H9 (cell line): ENCODE measurements around the gene RARA. TPM values are rescaled to one million over a fixed set of nuclear protein-coding genes. Genes with fewer than 3 reads are reported as not detected.
A peak's percentile ranks its signal among the peaks of the same experiment; 100 is the strongest.

ENCODE experiments used
- DNase-seq: peaks from one replicate; pipeline ENCODE4 v3.0.0-alpha.2; 2017
- H2AFZ ChIP-seq: one replicate; pipeline ENCODE4 v1.6.1; 2013; ENCODE audit warnings: mild to moderate bottlenecking, low read length, control low read depth, moderate library complexity
- H2AK5ac ChIP-seq: 2 replicates; pipeline ENCODE4 v1.6.1; 2013; ENCODE audit warnings: low read length, control low read depth, mixed read lengths; ENCODE audit not compliant: insufficient read length
- H2BK120ac ChIP-seq: one replicate; pipeline ENCODE4 v1.6.1; 2013; ENCODE audit warnings: low read depth, mild to moderate bottlenecking, low read length, control low read depth, inconsistent platforms; ENCODE audit not compliant: poor library complexity, severe bottlenecking
- H2BK12ac ChIP-seq: 2 replicates; pipeline ENCODE4 v1.6.1; 2013; ENCODE audit warnings: low read length, control low read depth, mixed read lengths, low read depth; ENCODE audit not compliant: insufficient read length
- H2BK15ac ChIP-seq: 2 replicates; pipeline ENCODE4 v1.6.1; 2013; ENCODE audit warnings: low read depth, low read length, control low read depth
- H2BK20ac ChIP-seq: one replicate; pipeline ENCODE4 v1.6.1; 2013; ENCODE audit warnings: low read depth, mild to moderate bottlenecking, low read length, control low read depth, inconsistent platforms; ENCODE audit not compliant: poor library complexity, severe bottlenecking
- H2BK5ac ChIP-seq: 2 replicates; pipeline ENCODE4 v1.6.1; 2013; ENCODE audit warnings: low read length, control low read depth, mixed read lengths; ENCODE audit not compliant: insufficient read length
- H3K14ac ChIP-seq: 2 replicates; pipeline ENCODE4 v1.6.1; 2013; ENCODE audit warnings: low read length, control low read depth; ENCODE audit not compliant: insufficient read depth
- H3K18ac ChIP-seq: 2 replicates; pipeline ENCODE4 v1.6.1; 2013; ENCODE audit warnings: low read depth, mild to moderate bottlenecking, mixed read lengths, low read length, control low read depth; ENCODE audit not compliant: insufficient read length
- H3K23ac ChIP-seq: 2 replicates; pipeline ENCODE4 v1.6.1; 2013; ENCODE audit warnings: low read length, control low read depth, mixed read lengths, low read depth; ENCODE audit not compliant: insufficient read length
- H3K23me2 ChIP-seq: 2 replicates; pipeline ENCODE4 v1.6.1; 2013; ENCODE audit warnings: low read depth, mild to moderate bottlenecking, mixed read lengths, low read length, control low read depth; ENCODE audit not compliant: insufficient read length, poor library complexity, severe bottlenecking
- H3K27ac ChIP-seq: 2 replicates; pipeline ENCODE4 v1.5.1; 2013; ENCODE audit warnings: low read length, control low read depth, mixed read lengths, low read depth; ENCODE audit not compliant: insufficient read length
- H3K27me3 ChIP-seq: 2 replicates; pipeline ENCODE4 v1.6.1; 2013; ENCODE audit warnings: low read length, control low read depth, inconsistent platforms; ENCODE audit not compliant: insufficient read depth
- H3K4ac ChIP-seq: 2 replicates; pipeline ENCODE4 v1.6.1; 2013; ENCODE audit warnings: low read depth, mild to moderate bottlenecking, control low read depth, inconsistent platforms, low read length, moderate library complexity
- H3K4me1 ChIP-seq: 2 replicates; pipeline ENCODE4 v1.6.1; 2013; ENCODE audit warnings: low read length, control low read depth, inconsistent platforms; ENCODE audit not compliant: insufficient read depth
- H3K4me2 ChIP-seq: 2 replicates; pipeline ENCODE4 v1.6.1; 2013; ENCODE audit warnings: low read length, control low read depth, mixed read lengths; ENCODE audit not compliant: insufficient read length, insufficient read depth
- H3K56ac ChIP-seq: 2 replicates; pipeline ENCODE4 v1.6.1; 2013; ENCODE audit warnings: low read depth, mild to moderate bottlenecking, mixed read lengths, low read length, control low read depth; ENCODE audit not compliant: insufficient read length
- H3K79me1 ChIP-seq: 2 replicates; pipeline ENCODE4 v1.6.1; 2013; ENCODE audit warnings: low read depth, mild to moderate bottlenecking, moderate library complexity, low read length, control low read depth, inconsistent platforms; ENCODE audit not compliant: insufficient read depth, poor library complexity, severe bottlenecking
- H3K79me2 ChIP-seq: 2 replicates; pipeline ENCODE4 v1.6.1; 2013; ENCODE audit warnings: low read length, control low read depth, inconsistent platforms; ENCODE audit not compliant: insufficient read depth
- H3K9ac ChIP-seq: 2 replicates; pipeline ENCODE4 v1.6.1; 2013; ENCODE audit warnings: low read length, control low read depth, mixed read lengths; ENCODE audit not compliant: insufficient read length; ENCODE audit errors: extremely low read depth
- H3K9me3 ChIP-seq: one replicate; pipeline ENCODE4 v1.6.1; 2013; ENCODE audit warnings: low read depth, low read length, inconsistent platforms; ENCODE audit not compliant: control insufficient read depth
- H3T11ph ChIP-seq: one replicate; pipeline ENCODE4 v1.6.1; 2013; ENCODE audit warnings: mild to moderate bottlenecking, low read length, control low read depth, inconsistent platforms
- H4K20me1 ChIP-seq: one replicate; pipeline ENCODE4 v1.6.1; 2013; ENCODE audit not compliant: control insufficient read depth, insufficient read length, insufficient read depth
- H4K5ac ChIP-seq: 2 replicates; pipeline ENCODE4 v1.6.1; 2013; ENCODE audit warnings: low read depth, mild to moderate bottlenecking, mixed read lengths, low read length, control low read depth; ENCODE audit not compliant: insufficient read length
- H4K8ac ChIP-seq: replicated peaks from 2 replicates; pipeline ENCODE4 v1.6.1; 2013; ENCODE audit warnings: low read length, control low read depth, mixed read lengths, low read depth; ENCODE audit not compliant: insufficient read length
- H4K91ac ChIP-seq: 2 replicates; pipeline ENCODE4 v1.6.1; 2013; ENCODE audit warnings: low read depth, mild to moderate bottlenecking, moderate library complexity, mixed read lengths, low read length, control low read depth; ENCODE audit not compliant: insufficient read length
- H3K27ac Mint-ChIP-seq, 3 experiments: 2 replicates in 2 of 3; 3 replicates in 1 of 3; pipeline ENCODE4 v1.8.0; 2020 to 2021; ENCODE audit warnings: mixed read lengths in 3 of 3, mild to moderate bottlenecking in 1 of 3, moderate library complexity in 1 of 3
- H3K27me3 Mint-ChIP-seq: 2 replicates; pipeline ENCODE4 v1.8.0; 2021; ENCODE audit warnings: low read depth, mild to moderate bottlenecking, moderate library complexity, mixed read lengths
- H3K36me3 Mint-ChIP-seq, 3 experiments: 2 replicates in 2 of 3; 3 replicates in 1 of 3; pipeline ENCODE4 v1.8.0; 2020 to 2021; ENCODE audit warnings: low read depth in 3 of 3, mixed read lengths in 3 of 3; ENCODE audit not compliant: insufficient read depth in 1 of 3
- H3K4me1 Mint-ChIP-seq, 2 experiments: 2 replicates each; pipeline ENCODE4 v1.8.0; 2020; ENCODE audit warnings: mixed read lengths in 2 of 2
- H3K4me3 Mint-ChIP-seq, 2 experiments: 2 replicates in 1 of 2; 3 replicates in 1 of 2; pipeline ENCODE4 v1.8.0; 2020 to 2021; ENCODE audit warnings: mild to moderate bottlenecking in 2 of 2, mixed read lengths in 2 of 2, moderate library complexity in 1 of 2
- H3K9me3 Mint-ChIP-seq, 2 experiments: 2 replicates in 1 of 2; 3 replicates in 1 of 2; pipeline ENCODE4 v1.8.0; 2020; ENCODE audit warnings: mild to moderate bottlenecking in 2 of 2, mixed read lengths in 2 of 2, moderate library complexity in 1 of 2
- WGBS: extraction: QIAGEN DNeasy Blood & Tissue Kit; methylation state at CpG from one replicate; pipeline ENCODE4 v1.1.7; 2013; ENCODE audit warnings: missing lambda C conversion rate, low lambda C conversion rate, mixed read lengths; ENCODE audit not compliant: insufficient read length; ENCODE audit errors: extremely low coverage; 5-methylcytosine and 5-hydroxymethylcytosine counted together
- total RNA-seq: library from RNA; stranded (reverse); gene quantifications from 2 replicates; pipeline ENCODE4 v1.2.1, GENCODE V29; 2021
- TF ChIP-seq, protein P1 (sequence below): fragments of 200-600 bp; sonication (generic); conservative IDR thresholded peaks from 3 replicates; pipeline ENCODE4 v1.8.0; 2021; ENCODE audit warnings: antibody characterized with exemption, mild to moderate bottlenecking

RARA gene
- total RNA-seq, 1 experiment from 2014 or later, result 17.6 TPM

DNA sequence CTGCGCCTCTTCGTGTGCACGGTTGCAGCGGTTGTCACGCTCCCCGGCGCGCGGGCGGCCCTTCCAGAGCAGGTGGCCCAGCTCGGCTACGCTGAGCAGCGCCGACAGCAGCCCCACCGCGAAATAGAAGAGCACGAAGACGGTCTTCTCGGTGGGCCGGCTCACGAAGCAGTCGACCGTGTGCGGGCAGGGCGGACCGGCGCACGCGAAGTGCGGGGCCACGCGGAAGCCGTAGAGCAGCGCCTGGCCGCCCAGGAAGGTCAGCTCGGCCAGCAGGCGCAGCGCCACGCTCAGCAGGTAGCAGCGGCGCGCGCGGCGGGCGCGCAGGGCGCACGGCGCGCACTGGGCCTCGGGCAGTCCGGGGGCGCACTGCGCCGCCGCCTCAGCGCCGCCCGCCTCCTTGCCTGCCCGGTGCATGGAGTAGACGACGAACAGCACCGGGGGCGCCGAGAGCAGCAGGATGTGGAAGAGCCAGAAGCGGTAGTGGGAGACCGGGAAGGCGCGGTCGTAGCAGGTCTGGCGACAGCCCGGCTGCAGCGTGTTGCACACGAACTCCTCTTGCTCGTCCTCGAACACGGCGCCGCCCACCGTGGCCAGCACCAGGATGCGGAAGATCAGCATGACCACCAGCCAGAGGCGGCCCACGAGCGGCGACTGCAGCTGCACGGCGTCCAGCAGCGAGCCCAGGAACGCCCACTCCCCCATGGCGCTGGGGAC lies 54.3 kb downstream of the RARA start:
- no peak for DNase-seq

More for the DNA sequence above, 54.3 kb downstream of the RARA start:
- Histone ChIP-seq H4K5ac (no peak overlapping the region), H4K20me1 (no peaks in the 10 kb centered on the region), H3K9ac (no peak overlapping the region), H2AK5ac (no peak overlapping the region), H4K91ac (no peak overlapping the region), H3K23ac (no peak overlapping the region), H3T11ph (no peak overlapping the region), H3K79me1 (no peaks in the 10 kb centered on the region), H2BK120ac (no peak overlapping the region), H3K4me1 (peaks cover 3% of the 10 kb centered on the region), H3K27ac (no peak overlapping the region), H2AFZ (no peak overlapping the region), H2BK15ac (no peak overlapping the region), H3K4me2 (peak overlapping the region; percentile 26), H3K56ac (no peak overlapping the region), H3K27me3 (peaks cover 9% of the 10 kb centered on the region; the same call in 1 of the 2 replicates), H3K79me2 (no peaks in the 10 kb centered on the region), H2BK20ac (no peak overlapping the region), H4K8ac (no peak overlapping the region), H3K23me2 (peaks cover 10% of the 10 kb centered on the region), H3K9me3 (no peaks in the 10 kb centered on the region), H2BK12ac (no peak overlapping the region), H3K18ac (no peak overlapping the region), H3K4ac (no peak overlapping the region), H2BK5ac (no peak overlapping the region), H3K14ac (no peak overlapping the region)
- no CpG with 5 or more reads among the region's 91 CpGs for WGBS
- Mint-ChIP-seq H3K4me1 (peaks cover 24 to 35% of the 10 kb centered on the region in 2 experiments), H3K27me3 (peaks cover 44% of the 10 kb centered on the region), H3K4me3 (peak overlapping the region; percentile 68 to 82), H3K27ac (no peak overlapping the region), H3K9me3 (no peaks in the 10 kb centered on the region; a peak in 1 of 5 replicates), H3K36me3 (no peaks in the 10 kb centered on the region)
- TF ChIP-seq, protein P1, sequence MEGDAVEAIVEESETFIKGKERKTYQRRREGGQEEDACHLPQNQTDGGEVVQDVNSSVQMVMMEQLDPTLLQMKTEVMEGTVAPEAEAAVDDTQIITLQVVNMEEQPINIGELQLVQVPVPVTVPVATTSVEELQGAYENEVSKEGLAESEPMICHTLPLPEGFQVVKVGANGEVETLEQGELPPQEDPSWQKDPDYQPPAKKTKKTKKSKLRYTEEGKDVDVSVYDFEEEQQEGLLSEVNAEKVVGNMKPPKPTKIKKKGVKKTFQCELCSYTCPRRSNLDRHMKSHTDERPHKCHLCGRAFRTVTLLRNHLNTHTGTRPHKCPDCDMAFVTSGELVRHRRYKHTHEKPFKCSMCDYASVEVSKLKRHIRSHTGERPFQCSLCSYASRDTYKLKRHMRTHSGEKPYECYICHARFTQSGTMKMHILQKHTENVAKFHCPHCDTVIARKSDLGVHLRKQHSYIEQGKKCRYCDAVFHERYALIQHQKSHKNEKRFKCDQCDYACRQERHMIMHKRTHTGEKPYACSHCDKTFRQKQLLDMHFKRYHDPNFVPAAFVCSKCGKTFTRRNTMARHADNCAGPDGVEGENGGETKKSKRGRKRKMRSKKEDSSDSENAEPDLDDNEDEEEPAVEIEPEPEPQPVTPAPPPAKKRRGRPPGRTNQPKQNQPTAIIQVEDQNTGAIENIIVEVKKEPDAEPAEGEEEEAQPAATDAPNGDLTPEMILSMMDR, result no peak
